Erythroblast (primary cell): Measurements from ENCODE around the gene IFITM2.
"Not testable (repeated sequence)": the region's sequence is repeated elsewhere in the genome, so short reads cannot be mapped to it uniquely, and the experiment has no call there.

Experiments
- GATA1 ChIP-seq: IDR thresholded peaks from 2 replicates; pipeline ENCODE4 v1.6.1; 2011; ENCODE audit warnings: low read depth, mild to moderate bottlenecking, control low read depth, low read length, moderate library complexity
- POLR2A ChIP-seq: IDR thresholded peaks from 2 replicates; pipeline ENCODE4 v1.6.1; 2011; ENCODE audit warnings: mild to moderate bottlenecking, low read length

GRCh38 chr11:311013-311748, 3.6 kb downstream of the IFITM2 start:
- not testable (repeated sequence) for TF ChIP-seq POLR2A, GATA1
